ENCODE measurements around the gene SMYD2. TPM values are rescaled to one million over a fixed set of nuclear protein-coding genes. Genes with fewer than 3 reads are reported as not detected.
A peak's percentile ranks its signal among the peaks of the same experiment; 100 is the strongest.

The SMYD2 gene
- total and polyA plus RNA-seq, 3 donors from 2014 or later, result 73.9 to 89.4 (median 75.5) TPM

- intact Hi-C loops (cut with DNase I; ENCODE audit: low total_unique reads), result no loop called here
- 78% methylated on average over 7 of the region's 7 CpGs for WGBS, 2 donors
- Histone ChIP-seq H3K9me3 (no peaks in the 10 kb centered on the region), H3K4me3 (no peak overlapping the region), H3K27ac (peak overlapping the region in 1 of 2 donors; percentile 94), H3K4me1 (peaks cover 22% of the 10 kb centered on the region), H3K36me3 (ENCODE audit: low read depth, missing control alignments) (no peaks in the 10 kb centered on the region), H3K27me3 (no peaks in the 10 kb centered on the region)
- TF ChIP-seq POLR2A (IDR thresholded peaks at IDR 0.05) (no peak), CTCF (IDR thresholded peaks at IDR 0.05) (no peak)
- no peak for DNase-seq
Observed at GRCh38 chr1:214285610-214286440, 4.9 kb downstream of the SMYD2 start.

GRCh38 chr1:214287884-214288283 is 6.9 kb downstream of the SMYD2 start:
- TF ChIP-seq POLR2A (IDR thresholded peaks at IDR 0.05) (no peak), CTCF (IDR thresholded peaks at IDR 0.05) (no peak)
- DNase-seq, result no peak
- Histone ChIP-seq H3K4me3 (no peak overlapping the region), H3K9me3 (no peaks in the 10 kb centered on the region), H3K4me1 (peaks cover 13% of the 10 kb centered on the region), H3K27me3 (no peaks in the 10 kb centered on the region), H3K27ac (no peak overlapping the region), H3K36me3 (ENCODE audit: low read depth, missing control alignments) (no peaks in the 10 kb centered on the region)
- 84 to 86% methylated on average over 6 of the region's 6 CpGs for WGBS, 2 donors
- intact Hi-C loops (cut with DNase I; ENCODE audit: low total_unique reads), result no loop called here

- Histone ChIP-seq H3K4me1 (peaks cover 11% of the 10 kb centered on the region), H3K9me3 (no peaks in the 10 kb centered on the region), H3K36me3 (ENCODE audit: low read depth, missing control alignments) (no peaks in the 10 kb centered on the region), H3K27me3 (no peaks in the 10 kb centered on the region), H3K4me3 (no peak overlapping the region), H3K27ac (peak overlapping the region; percentile 1 to 50)
- intact Hi-C loops (cut with DNase I; ENCODE audit: low total_unique reads), result no loop called here
- WGBS, 2 donors, result 50 to 59% methylated on average over 7 of the region's 7 CpGs
- no peak for DNase-seq
- TF ChIP-seq CTCF (IDR thresholded peaks at IDR 0.05) (no peak), POLR2A (IDR thresholded peaks at IDR 0.05) (no peak)
Observed at GRCh38 chr1:214289574-214290272, 8.8 kb downstream of the SMYD2 start.

- Histone ChIP-seq H3K27me3 (no peaks in the 10 kb centered on the region), H3K36me3 (ENCODE audit: low read depth, missing control alignments) (no peaks in the 10 kb centered on the region), H3K9me3 (no peaks in the 10 kb centered on the region), H3K27ac (peak overlapping the region; percentile 3 to 50), H3K4me1 (peaks cover 12% of the 10 kb centered on the region), H3K4me3 (no peak overlapping the region)
- TF ChIP-seq CTCF (IDR thresholded peaks at IDR 0.05), result no peak
- no peak for TF ChIP-seq POLR2A (IDR thresholded peaks at IDR 0.05)
- intact Hi-C loops (cut with DNase I; ENCODE audit: low total_unique reads), result no loop called here
- WGBS, 2 donors, result 45 to 70% methylated on average over 5 of the region's 5 CpGs
- peak; percentile 70 for DNase-seq
Observed at GRCh38 chr1:214290424-214291037, 9.6 kb downstream of the SMYD2 start.

Measured in testis (tissue), 3 donors.